GM23338 (cell line): Measurements from ENCODE around the gene ZSWIM3. TPM values are rescaled to one million over a fixed set of nuclear protein-coding genes. Genes with fewer than 3 reads are reported as not detected.

ENCODE experiments used
- ATAC-seq: fragments of 200-7000 bp; cut with Tn5 transposase; 3 replicates; pipeline ENCODE4 v1.9.1; 2020
- DNase-seq: peaks from one replicate; pipeline ENCODE4 v3.0.0-alpha.2; 2015; ENCODE audit warnings: low spot score
- H2AFZ ChIP-seq: fragments of 200-600 bp; sonication (generic); 2 replicates; pipeline ENCODE4 v1.8.0; 2016; ENCODE audit warnings: antibody characterized with exemption, mild to moderate bottlenecking, moderate library complexity
- H3F3A ChIP-seq: fragments of 200-600 bp; sonication (generic); replicated peaks from 2 replicates; pipeline ENCODE4 v1.8.0; 2017; ENCODE audit warnings: antibody characterized with exemption, mixed run types, low read depth
- H3K27ac ChIP-seq: fragments of 200-600 bp; sonication (generic); 2 replicates; pipeline ENCODE4 v1.6.1; 2016; ENCODE audit warnings: low read depth
- H3K27me3 ChIP-seq: fragments of 200-600 bp; sonication (generic); 2 replicates; pipeline ENCODE4 v1.8.0; 2016; ENCODE audit warnings: mild to moderate bottlenecking, mixed run types, moderate library complexity; ENCODE audit not compliant: insufficient read depth
- H3K36me3 ChIP-seq: fragments of 200-600 bp; sonication (generic); 2 replicates; pipeline ENCODE4 v1.8.0; 2016; ENCODE audit warnings: mild to moderate bottlenecking; ENCODE audit not compliant: insufficient read depth
- H3K4me1 ChIP-seq: fragments of 200-600 bp; sonication (generic); 2 replicates; pipeline ENCODE4 v1.8.0; 2016; ENCODE audit warnings: mild to moderate bottlenecking, moderate library complexity; ENCODE audit not compliant: insufficient read depth
- H3K4me2 ChIP-seq: fragments of 200-600 bp; sonication (generic); 2 replicates; pipeline ENCODE4 v1.7.1; 2017; ENCODE audit warnings: mixed run types
- H3K4me3 ChIP-seq: fragments of 200-600 bp; sonication (generic); 2 replicates; pipeline ENCODE4 v1.6.1; 2016; ENCODE audit warnings: mixed run types
- H3K79me2 ChIP-seq: fragments of 200-600 bp; sonication (generic); replicated peaks from 2 replicates; pipeline ENCODE4 v1.8.0; 2017; ENCODE audit warnings: mild to moderate bottlenecking; ENCODE audit not compliant: insufficient read depth
- H3K9me2 ChIP-seq: fragments of 200-600 bp; sonication (generic); 2 replicates; pipeline ENCODE4 v1.8.0; 2017; ENCODE audit not compliant: insufficient read depth
- H4K20me1 ChIP-seq: fragments of 200-600 bp; sonication (generic); replicated peaks from 2 replicates; pipeline ENCODE4 v1.8.0; 2017; ENCODE audit warnings: mild to moderate bottlenecking; ENCODE audit not compliant: insufficient read depth
- H3K27ac Mint-ChIP-seq: 2 replicates; pipeline ENCODE4 v1.8.0; 2020; ENCODE audit warnings: inconsistent platforms, mild to moderate bottlenecking, moderate library complexity, mixed read lengths
- H3K27me3 Mint-ChIP-seq: 3 replicates; pipeline ENCODE4 v1.8.0; 2022; ENCODE audit warnings: low read depth, mild to moderate bottlenecking, moderate library complexity, mixed read lengths, inconsistent platforms; ENCODE audit not compliant: insufficient read depth, poor library complexity
- H3K36me3 Mint-ChIP-seq: 3 replicates; pipeline ENCODE4 v1.8.0; 2021; ENCODE audit warnings: low read depth, mild to moderate bottlenecking, inconsistent platforms, moderate library complexity, mixed read lengths
- H3K4me1 Mint-ChIP-seq: 3 replicates; pipeline ENCODE4 v1.8.0; 2020; ENCODE audit warnings: mild to moderate bottlenecking, inconsistent platforms, mixed read lengths
- H3K4me3 Mint-ChIP-seq: 3 replicates; pipeline ENCODE4 v1.8.0; 2021; ENCODE audit warnings: moderate library complexity, mild to moderate bottlenecking, inconsistent platforms, mixed read lengths
- H3K9me3 Mint-ChIP-seq: 3 replicates; pipeline ENCODE4 v1.8.0; 2020; ENCODE audit warnings: moderate library complexity, mild to moderate bottlenecking, inconsistent platforms, mixed read lengths
- CTCF ChIP-seq, 2 experiments: fragments of 200-600 bp in 1 of 2; sonication (generic) in 1 of 2; conservative IDR thresholded peaks; 2 replicates each; pipeline versions ENCODE4 v1.5.1 to v1.6.1; 2016 to 2017; ENCODE audit warnings: antibody characterized with exemption in 2 of 2, low read depth in 2 of 2, mild to moderate bottlenecking in 2 of 2, moderate library complexity in 1 of 2
- ETS1 ChIP-seq: IDR thresholded peaks from 2 replicates; pipeline ENCODE4 v1.6.1; 2016; ENCODE audit warnings: antibody characterized with exemption
- EZH2 ChIP-seq: fragments of 200-600 bp; sonication (generic); IDR thresholded peaks from one replicate; pipeline ENCODE4 v1.8.0; 2017; ENCODE audit warnings: antibody characterized with exemption, mild to moderate bottlenecking, low read depth; ENCODE audit not compliant: unreplicated experiment
- EZH2phosphoT487 ChIP-seq: fragments of 200-600 bp; sonication (generic); IDR thresholded peaks from one replicate; pipeline ENCODE4 v1.8.1; 2018; ENCODE audit warnings: antibody characterized with exemption; ENCODE audit not compliant: unreplicated experiment
- JUNB ChIP-seq: IDR thresholded peaks from one replicate; pipeline ENCODE4 v1.6.1; 2016; ENCODE audit warnings: antibody characterized with exemption; ENCODE audit not compliant: unreplicated experiment
- NANOG ChIP-seq: IDR thresholded peaks from 2 replicates; pipeline ENCODE4 v1.6.1; 2016; ENCODE audit warnings: antibody characterized with exemption, borderline replicate concordance
- POLR2AphosphoS5 ChIP-seq: IDR thresholded peaks from 2 replicates; pipeline ENCODE4 v1.6.1; 2016; ENCODE audit warnings: antibody characterized with exemption, low read depth
- REST ChIP-seq: IDR thresholded peaks from one replicate; pipeline ENCODE4 v1.6.1; 2018; ENCODE audit warnings: antibody characterized with exemption; ENCODE audit not compliant: unreplicated experiment
- STAT1 ChIP-seq: IDR thresholded peaks from one replicate; pipeline ENCODE4 v1.6.1; 2016; ENCODE audit warnings: antibody characterized with exemption; ENCODE audit not compliant: unreplicated experiment
- ZNF114 ChIP-seq: fragments of 250-450 bp; sonication (Bioruptor Pico); IDR thresholded peaks from 2 replicates; pipeline ENCODE4 v1.5.0; 2020; ENCODE audit warnings: mild to moderate bottlenecking, moderate library complexity
- ZNF331 ChIP-seq: fragments of 250-450 bp; sonication (Bioruptor Pico); IDR thresholded peaks from 2 replicates; pipeline ENCODE4 v1.5.0; 2020; ENCODE audit warnings: low read depth, mild to moderate bottlenecking, moderate library complexity
- polyA plus RNA-seq: library from polyadenylated mRNA; unstranded; fragments of >200 nt; fragmentation: Nextera tagmentation; extraction: Ambion mirVana; gene quantifications from 2 replicates; pipeline ENCODE4 v1.2.1, GENCODE V29; 2016
- total RNA-seq: library from RNA; depleted of rRNA; stranded (reverse); fragments of >200 nt; shearing (Covaris generic); gene quantifications from 2 replicates; pipeline ENCODE4 v1.2.3, GENCODE V29; 2014

ZSWIM3 gene
- total and polyA plus RNA-seq, 2 experiments from 2014 or later, result 2.0 to 8.2 TPM

GRCh38 chr20:45827712-45828111 lies 29.7 kb upstream of the ZSWIM3 start (continued):
- no peak for TF ChIP-seq REST
- TF ChIP-seq ETS1, result no peak
- no peak for TF ChIP-seq ZNF331 (CRISPR knock-in tag)
- no peak for TF ChIP-seq STAT1
- no peak for TF ChIP-seq JUNB

DNA sequence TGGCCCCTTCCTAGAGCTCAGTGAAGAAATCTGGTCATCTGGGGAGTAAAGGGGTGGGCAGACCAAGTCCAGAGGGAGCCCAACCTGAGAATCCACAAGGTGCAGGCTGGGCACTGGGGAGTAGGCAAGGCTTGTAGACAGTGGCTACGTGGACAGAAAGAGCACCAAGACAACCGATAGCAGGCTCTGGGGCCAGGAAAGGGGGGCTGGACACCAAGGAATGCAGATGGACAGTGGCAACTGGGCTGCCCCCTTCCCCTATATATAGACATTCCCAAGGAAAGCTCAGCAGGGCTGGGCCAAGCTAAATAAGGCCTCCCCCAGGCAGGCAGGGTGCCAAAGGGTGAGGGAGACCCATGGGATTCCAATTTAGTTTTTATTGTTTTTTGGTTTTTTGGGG lies 28.8 kb upstream of the ZSWIM3 start:
- Histone ChIP-seq H3K9me2 (no peaks in the 10 kb centered on the region), H2AFZ (no peak overlapping the region), H3K36me3 (no peaks in the 10 kb centered on the region), H3K27me3 (peaks cover 3% of the 10 kb centered on the region), H3K4me3 (no peak overlapping the region), H4K20me1 (no peaks in the 10 kb centered on the region), H3K4me1 (peaks cover 18% of the 10 kb centered on the region; the same call in 1 of the 2 replicates), H3K27ac (no peak overlapping the region), H3K4me2 (no peak overlapping the region), H3K79me2 (no peaks in the 10 kb centered on the region), H3F3A (peaks cover 13% of the 10 kb centered on the region)
- Mint-ChIP-seq H3K36me3 (peaks cover 4% of the 10 kb centered on the region; the same call in 1 of the 3 replicates), H3K4me1 (peaks cover 30% of the 10 kb centered on the region), H3K4me3 (no peak overlapping the region), H3K27ac (0 out of 2 replicates have a peak overlapping the region, but pooled peaks have one; percentile 36), H3K27me3 (peaks cover 18% of the 10 kb centered on the region), H3K9me3 (no peaks in the 10 kb centered on the region; the same call in 1 of the 3 replicates)
- ATAC-seq (no peak), DNase-seq (no peak)
- TF ChIP-seq ZNF331 (CRISPR knock-in tag) (no peak), STAT1 (no peak), POLR2AphosphoS5 (no peak), CTCF (conservative IDR thresholded peaks at IDR 0.05; ENCODE audit: low read depth in 2 of 2) (no peak), EZH2 (no peak), EZH2phosphoT487 (no peak), NANOG (no peak), ZNF114 (CRISPR knock-in tag) (no peak), JUNB (no peak), REST (no peak)
